ENCODE data around the gene PREB. TPM values are rescaled to one million over a fixed set of nuclear protein-coding genes. Genes with fewer than 3 reads are reported as not detected.

PREB gene
- total and polyA plus RNA-seq, 2 of the 13 experiments (the other 11 are each of a cell fraction or from before 2014, with no cell fraction given), result 112 to 192 TPM

DNA sequence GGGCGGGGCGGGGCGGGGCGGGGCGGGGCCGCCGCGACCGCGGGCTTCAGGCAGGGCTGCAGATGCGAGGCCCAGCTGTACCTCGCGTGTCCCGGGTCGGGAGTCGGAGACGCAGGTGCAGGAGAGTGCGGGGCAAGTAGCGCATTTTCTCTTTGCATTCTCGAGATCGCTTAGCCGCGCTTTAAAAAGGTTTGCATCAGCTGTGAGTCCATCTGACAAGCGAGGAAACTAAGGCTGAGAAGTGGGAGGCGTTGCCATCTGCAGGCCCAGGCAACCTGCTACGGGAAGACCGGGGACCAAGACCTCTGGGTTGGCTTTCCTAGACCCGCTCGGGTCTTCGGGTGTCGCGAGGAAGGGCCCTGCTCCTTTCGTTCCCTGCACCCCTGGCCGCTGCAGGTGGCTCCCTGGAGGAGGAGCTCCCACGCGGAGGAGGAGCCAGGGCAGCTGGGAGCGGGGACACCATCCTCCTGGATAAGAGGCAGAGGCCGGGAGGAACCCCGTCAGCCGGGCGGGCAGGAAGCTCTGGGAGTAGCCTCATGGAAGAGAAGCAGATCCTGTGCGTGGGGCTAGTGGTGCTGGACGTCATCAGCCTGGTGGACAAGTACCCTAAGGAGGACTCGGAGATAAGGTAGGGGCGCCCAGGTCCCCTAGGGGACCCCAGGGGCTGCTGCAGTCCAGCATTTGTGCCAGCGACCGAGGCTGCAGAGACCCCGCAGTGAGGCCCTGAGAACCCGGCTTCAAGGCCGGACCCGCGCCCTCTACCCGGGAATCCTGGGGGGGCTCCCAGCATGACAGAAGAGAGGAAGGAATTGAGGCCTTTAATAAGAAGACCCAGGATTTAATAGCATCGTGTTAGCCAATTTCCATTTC lies 47.5 kb downstream of the PREB start, which contains the start of gene KHK (continued):
- TF ChIP-seq, protein P1, sequence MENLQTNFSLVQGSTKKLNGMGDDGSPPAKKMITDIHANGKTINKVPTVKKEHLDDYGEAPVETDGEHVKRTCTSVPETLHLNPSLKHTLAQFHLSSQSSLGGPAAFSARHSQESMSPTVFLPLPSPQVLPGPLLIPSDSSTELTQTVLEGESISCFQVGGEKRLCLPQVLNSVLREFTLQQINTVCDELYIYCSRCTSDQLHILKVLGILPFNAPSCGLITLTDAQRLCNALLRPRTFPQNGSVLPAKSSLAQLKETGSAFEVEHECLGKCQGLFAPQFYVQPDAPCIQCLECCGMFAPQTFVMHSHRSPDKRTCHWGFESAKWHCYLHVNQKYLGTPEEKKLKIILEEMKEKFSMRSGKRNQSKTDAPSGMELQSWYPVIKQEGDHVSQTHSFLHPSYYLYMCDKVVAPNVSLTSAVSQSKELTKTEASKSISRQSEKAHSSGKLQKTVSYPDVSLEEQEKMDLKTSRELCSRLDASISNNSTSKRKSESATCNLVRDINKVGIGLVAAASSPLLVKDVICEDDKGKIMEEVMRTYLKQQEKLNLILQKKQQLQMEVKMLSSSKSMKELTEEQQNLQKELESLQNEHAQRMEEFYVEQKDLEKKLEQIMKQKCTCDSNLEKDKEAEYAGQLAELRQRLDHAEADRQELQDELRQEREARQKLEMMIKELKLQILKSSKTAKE (CRISPR knock-in tag; IDR thresholded peaks at IDR 0.05; ENCODE audit: borderline replicate concordance), result no peak
- TF ChIP-seq TEAD2 (CRISPR knock-in tag; IDR thresholded peaks at IDR 0.05) (no peak), ZNF792 (CRISPR knock-in tag; IDR thresholded peaks at IDR 0.05) (no peak), ZNF143 (CRISPR knock-in tag; IDR thresholded peaks at IDR 0.05) (no peak), ZNF670 (CRISPR knock-in tag; IDR thresholded peaks at IDR 0.05; ENCODE audit: borderline replicate concordance) (no peak; the same call in 1 of the 2 replicates)

DNA sequence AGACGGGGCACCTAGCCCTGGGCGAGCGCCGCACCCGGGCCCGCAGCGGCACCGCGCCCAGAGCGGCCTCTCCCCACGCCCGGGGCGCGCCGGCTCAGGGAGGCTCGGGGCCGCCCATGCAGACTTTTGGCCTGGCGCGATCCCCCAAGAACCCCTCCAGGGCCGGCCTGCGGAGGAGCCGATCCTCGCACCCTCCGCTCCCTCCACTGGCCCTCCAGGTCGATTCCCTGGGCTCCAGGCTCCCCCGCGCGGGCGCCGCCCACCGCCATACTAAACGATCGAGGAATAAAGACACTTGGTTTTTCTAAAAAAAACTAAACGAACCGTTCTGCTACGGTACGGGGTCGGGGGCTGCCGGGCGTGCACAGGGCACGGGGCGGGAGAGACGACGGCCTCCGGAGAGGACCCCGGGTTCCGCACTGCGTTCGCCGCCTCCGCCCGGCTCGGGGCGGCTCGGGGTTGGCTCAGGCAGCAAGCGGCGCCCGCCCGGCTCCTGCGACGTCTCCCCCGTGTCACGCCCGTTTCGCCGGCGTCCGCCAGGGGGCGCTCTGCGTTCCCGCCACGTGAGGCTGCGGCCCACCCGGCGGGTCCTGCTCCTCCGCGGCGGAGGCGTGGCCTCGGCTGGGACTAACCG lies 48.2 kb downstream of the PREB start:
- FAIRE-seq, result no peak
- peak; percentile 83 for ATAC-seq
- in situ Hi-C loops (cut with HindIII; ENCODE audit: extremely low pct_ligation_motif_present, low pct_unique_long_range_greater_than_20kb), result no loop called here
- peak overlapping the region; percentile 84 for H3K4me2 ChIP-seq (ENCODE audit: low read depth, low read length)
- intact Hi-C loops (cut with micrococcal nuclease; ENCODE audit: unreplicated experiment), result loop anchor here (1.0 to 10.0 kb wide), 4 partner anchors 36 to 1161 kb away; partner anchors contain the start of gene TMEM214
- H2AFZ ChIP-seq (ENCODE audit: low read length), result no peak overlapping the region
- H4K20me1 ChIP-seq (ENCODE audit: insufficient read depth, low read length), result no peaks in the 10 kb centered on the region
- no TSS peak for BruUV-seq (replicated peaks)
- H3K36me3 ChIP-seq (replicated peaks in 1 of 2; ENCODE audit: control insufficient read depth in 1 of 2, insufficient read depth in 2 of 2, low read length in 2 of 2), result no peaks in the 10 kb centered on the region; a peak in 3 of 5 replicates
- H3K27me3 ChIP-seq (ENCODE audit: control insufficient read depth in 1 of 2, insufficient read depth in 2 of 2, low read length in 2 of 2), result no peaks in the 10 kb centered on the region
- no peaks in the 10 kb centered on the region for H3K9me3 ChIP-seq (ENCODE audit: low read length)
- peaks cover 39% of the 10 kb centered on the region for H3K79me2 ChIP-seq (ENCODE audit: insufficient read depth, low read length)
- DNase-seq (ENCODE audit: low spot score), result peak; percentile 87
- peak overlapping the region; percentile 51 to 99 (median 74) for H3K4me3 ChIP-seq (replicated peaks in 1 of 3; ENCODE audit: insufficient read depth in 1 of 3, low read depth in 2 of 3, low read length in 3 of 3)
- 2% methylated on average over 51 of the region's 81 CpGs for WGBS (ENCODE audit: low lambda C conversion rate)
- peak overlapping the region; percentile 65 for H3K27ac ChIP-seq (ENCODE audit: extremely low read length, insufficient read depth, low read length)
- POLR2A ChIA-PET, result interaction anchor here (1.0 to 9.2 kb wide), 14 partner anchors 9 to 216 kb away, joined by 3 to 106 read pairs (median 8); partner anchors contain the start of genes ABHD1, AGBL5, ATRAID and OST4
- H3K4me1 ChIP-seq (ENCODE audit: insufficient read depth, low read length), result peaks cover 74% of the 10 kb centered on the region
- H3K9ac ChIP-seq (ENCODE audit: insufficient read depth, low read depth, low read length), result peak overlapping the region; percentile 63
- CTCF ChIA-PET (ENCODE audit: low intra/inter-chr PET ratio, low total read pairs), result interaction anchor here (0.8 to 2.0 kb wide), 5 partner anchors 12 to 217 kb away, joined by 3 to 9 read pairs (median 3); no protein-coding TSS in a partner anchor
- TF ChIP-seq TSC22D2 (CRISPR knock-in tag; IDR thresholded peaks at IDR 0.05; ENCODE audit: borderline replicate concordance), result peak; percentile 91; the same call in 1 of the 2 replicates
- no peak for TF ChIP-seq ZNF296 (CRISPR knock-in tag; conservative IDR thresholded peaks at IDR 0.05)
- TF ChIP-seq ZNF672 (CRISPR knock-in tag; IDR thresholded peaks at IDR 0.05), result no peak
- TF ChIP-seq, protein P2, sequence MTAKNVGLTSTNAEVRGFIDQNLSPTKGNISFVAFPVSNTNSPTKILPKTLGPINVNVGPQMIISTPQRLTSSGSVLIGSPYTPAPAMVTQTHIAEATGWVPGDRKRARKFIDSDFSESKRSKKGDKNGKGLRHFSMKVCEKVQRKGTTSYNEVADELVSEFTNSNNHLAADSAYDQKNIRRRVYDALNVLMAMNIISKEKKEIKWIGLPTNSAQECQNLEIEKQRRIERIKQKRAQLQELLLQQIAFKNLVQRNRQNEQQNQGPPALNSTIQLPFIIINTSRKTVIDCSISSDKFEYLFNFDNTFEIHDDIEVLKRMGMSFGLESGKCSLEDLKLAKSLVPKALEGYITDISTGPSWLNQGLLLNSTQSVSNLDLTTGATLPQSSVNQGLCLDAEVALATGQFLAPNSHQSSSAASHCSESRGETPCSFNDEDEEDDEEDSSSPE (CRISPR knock-in tag; IDR thresholded peaks at IDR 0.05), result peak; percentile 97
- TF ChIP-seq, protein P3, sequence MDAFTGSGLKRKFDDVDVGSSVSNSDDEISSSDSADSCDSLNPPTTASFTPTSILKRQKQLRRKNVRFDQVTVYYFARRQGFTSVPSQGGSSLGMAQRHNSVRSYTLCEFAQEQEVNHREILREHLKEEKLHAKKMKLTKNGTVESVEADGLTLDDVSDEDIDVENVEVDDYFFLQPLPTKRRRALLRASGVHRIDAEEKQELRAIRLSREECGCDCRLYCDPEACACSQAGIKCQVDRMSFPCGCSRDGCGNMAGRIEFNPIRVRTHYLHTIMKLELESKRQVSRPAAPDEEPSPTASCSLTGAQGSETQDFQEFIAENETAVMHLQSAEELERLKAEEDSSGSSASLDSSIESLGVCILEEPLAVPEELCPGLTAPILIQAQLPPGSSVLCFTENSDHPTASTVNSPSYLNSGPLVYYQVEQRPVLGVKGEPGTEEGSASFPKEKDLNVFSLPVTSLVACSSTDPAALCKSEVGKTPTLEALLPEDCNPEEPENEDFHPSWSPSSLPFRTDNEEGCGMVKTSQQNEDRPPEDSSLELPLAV (CRISPR knock-in tag; conservative IDR thresholded peaks at IDR 0.05; ENCODE audit: low read depth), result no peak
- peak; percentile 75 for TF ChIP-seq GATAD1 (CRISPR knock-in tag; IDR thresholded peaks at IDR 0.05)
- TF ChIP-seq, protein P4, sequence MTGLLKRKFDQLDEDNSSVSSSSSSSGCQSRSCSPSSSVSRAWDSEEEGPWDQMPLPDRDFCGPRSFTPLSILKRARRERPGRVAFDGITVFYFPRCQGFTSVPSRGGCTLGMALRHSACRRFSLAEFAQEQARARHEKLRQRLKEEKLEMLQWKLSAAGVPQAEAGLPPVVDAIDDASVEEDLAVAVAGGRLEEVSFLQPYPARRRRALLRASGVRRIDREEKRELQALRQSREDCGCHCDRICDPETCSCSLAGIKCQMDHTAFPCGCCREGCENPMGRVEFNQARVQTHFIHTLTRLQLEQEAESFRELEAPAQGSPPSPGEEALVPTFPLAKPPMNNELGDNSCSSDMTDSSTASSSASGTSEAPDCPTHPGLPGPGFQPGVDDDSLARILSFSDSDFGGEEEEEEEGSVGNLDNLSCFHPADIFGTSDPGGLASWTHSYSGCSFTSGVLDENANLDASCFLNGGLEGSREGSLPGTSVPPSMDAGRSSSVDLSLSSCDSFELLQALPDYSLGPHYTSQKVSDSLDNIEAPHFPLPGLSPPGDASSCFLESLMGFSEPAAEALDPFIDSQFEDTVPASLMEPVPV (CRISPR knock-in tag; IDR thresholded peaks at IDR 0.05), result peak; percentile 89
- TF ChIP-seq ZNF510 (CRISPR knock-in tag; IDR thresholded peaks at IDR 0.05; ENCODE audit: low read depth), result no peak

All from HepG2 (cell line).